Upper lobe of left lung (tissue), 4 donors: ENCODE results near the gene RTL10.

Source experiments
- POLR2A ChIP-seq, 4 donors: fragments of 450-650 bp; IDR thresholded peaks; one replicate each; pipeline ENCODE4 v1.5.1; 2016 to 2017; ENCODE audit warnings: antibody characterized with exemption in 4 of 4, mild to moderate bottlenecking in 2 of 4
- TF ChIP-seq, protein P1 (sequence below), 6 experiments: fragments of 450-650 bp in 4 of 6; fragments of 200-600 bp in 2 of 6; sonication (generic) in 2 of 6; IDR thresholded peaks; one replicate each; pipeline ENCODE4 v1.5.1; 2016 to 2019; ENCODE audit warnings: antibody characterized with exemption in 6 of 6

DNA sequence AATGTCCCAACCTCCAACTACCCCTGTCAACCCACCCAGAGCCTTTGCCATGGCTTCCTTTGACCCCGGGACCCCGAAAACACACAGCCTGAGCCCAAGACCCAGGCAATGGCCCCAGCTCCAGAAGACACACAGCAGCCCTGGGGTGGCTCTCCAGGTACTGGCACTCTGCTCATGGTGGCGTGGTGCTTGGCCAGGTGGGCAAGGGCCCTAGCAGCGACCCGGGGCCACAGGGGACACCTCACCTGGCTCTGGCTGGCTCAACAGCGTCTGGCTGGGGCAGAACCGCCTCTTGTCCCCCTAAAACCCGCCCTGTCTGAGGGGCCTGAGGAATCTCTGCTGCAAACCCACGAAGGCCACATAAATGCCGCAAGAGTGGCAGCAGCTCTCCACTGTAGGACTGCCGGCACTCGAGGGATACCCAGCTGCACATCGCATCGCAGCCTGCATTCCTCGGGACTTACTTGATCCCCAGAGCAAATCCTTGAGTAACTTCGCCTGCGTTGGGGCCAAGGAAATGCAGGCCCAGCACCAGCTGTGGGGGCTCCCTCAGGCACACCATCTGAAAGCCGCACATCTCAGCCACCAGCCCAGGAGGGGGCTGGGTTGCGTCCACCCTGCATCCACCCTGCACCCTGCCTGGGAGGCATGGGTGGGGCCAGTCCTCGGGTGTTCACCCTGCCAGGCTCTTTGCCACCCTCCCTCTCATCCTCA is 23.1 kb upstream of the RTL10 start:
- TF ChIP-seq, protein P1, sequence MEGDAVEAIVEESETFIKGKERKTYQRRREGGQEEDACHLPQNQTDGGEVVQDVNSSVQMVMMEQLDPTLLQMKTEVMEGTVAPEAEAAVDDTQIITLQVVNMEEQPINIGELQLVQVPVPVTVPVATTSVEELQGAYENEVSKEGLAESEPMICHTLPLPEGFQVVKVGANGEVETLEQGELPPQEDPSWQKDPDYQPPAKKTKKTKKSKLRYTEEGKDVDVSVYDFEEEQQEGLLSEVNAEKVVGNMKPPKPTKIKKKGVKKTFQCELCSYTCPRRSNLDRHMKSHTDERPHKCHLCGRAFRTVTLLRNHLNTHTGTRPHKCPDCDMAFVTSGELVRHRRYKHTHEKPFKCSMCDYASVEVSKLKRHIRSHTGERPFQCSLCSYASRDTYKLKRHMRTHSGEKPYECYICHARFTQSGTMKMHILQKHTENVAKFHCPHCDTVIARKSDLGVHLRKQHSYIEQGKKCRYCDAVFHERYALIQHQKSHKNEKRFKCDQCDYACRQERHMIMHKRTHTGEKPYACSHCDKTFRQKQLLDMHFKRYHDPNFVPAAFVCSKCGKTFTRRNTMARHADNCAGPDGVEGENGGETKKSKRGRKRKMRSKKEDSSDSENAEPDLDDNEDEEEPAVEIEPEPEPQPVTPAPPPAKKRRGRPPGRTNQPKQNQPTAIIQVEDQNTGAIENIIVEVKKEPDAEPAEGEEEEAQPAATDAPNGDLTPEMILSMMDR (IDR thresholded peaks at IDR 0.05), result no peak
- TF ChIP-seq POLR2A (IDR thresholded peaks at IDR 0.05), result no peak
